ENCODE data around the gene ANO6. TPM values are rescaled to one million over a fixed set of nuclear protein-coding genes. Genes with fewer than 3 reads are reported as not detected.

The ANO6 gene
- total RNA-seq, 1 donor from 2014 or later = 24.1 TPM

DNA sequence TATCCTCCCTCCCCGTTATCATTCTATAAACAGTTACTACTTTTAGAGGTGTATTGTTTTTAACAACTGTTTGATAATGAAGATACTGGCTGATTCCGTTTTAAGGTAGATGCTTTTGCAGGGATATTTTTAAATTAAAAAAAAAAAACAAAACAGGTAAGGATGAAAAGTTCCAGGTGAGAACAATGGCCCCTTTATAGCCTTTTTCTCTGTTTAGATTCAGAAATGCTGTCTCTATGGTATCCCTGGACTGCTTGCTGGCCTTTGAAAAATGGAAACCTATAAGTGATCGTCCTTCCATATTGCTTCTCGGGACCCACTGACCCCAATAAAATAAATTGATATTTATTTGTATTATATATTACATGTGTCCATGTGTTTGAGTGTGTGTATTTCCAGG lies 23.2 kb upstream of the ANO6 start:
- intact Hi-C loops (cut with micrococcal nuclease) = loop anchor here (2.0 kb wide), 1 partner anchor 22 kb away; no protein-coding TSS in a partner anchor
- no peaks in the 10 kb centered on the region for H3K27me3 Mint-ChIP-seq
- H3K4me1 Mint-ChIP-seq = peaks cover 13% of the 10 kb centered on the region
- H3K27ac Mint-ChIP-seq = no peak overlapping the region
- DNase-seq = no peak
- no peaks in the 10 kb centered on the region for H3K9me3 Mint-ChIP-seq
- peaks cover 3% of the 10 kb centered on the region for H3K36me3 Mint-ChIP-seq (ENCODE audit: low read depth)
- no peak overlapping the region for H3K4me3 Mint-ChIP-seq

DNA sequence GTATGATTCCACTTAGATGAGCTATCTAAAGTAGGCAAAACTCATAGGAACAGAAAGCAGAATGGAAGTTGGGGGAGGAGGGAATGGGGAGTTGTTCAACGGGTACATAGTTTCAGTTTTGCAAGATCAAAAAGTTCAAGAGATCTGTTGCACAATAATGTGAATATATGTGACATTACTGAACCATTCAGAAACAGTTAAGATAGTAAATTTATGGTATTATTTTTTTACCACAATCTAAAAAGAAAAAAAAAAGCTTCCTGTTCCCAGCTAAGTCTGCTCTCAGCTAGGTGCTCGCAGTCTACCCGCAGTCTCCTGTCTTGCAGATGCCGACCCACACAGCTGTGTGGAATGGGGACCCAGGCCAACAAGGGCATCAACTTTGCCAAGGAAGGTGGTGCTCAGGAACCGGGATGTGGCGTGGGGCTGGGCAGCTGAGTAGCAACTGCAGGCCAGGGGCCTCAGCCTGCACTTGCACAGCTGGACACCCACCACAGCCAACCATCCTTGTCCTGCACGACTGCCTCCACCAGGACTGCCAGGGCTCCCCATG lies 15.3 kb upstream of the ANO6 start:
- Mint-ChIP-seq H3K4me1 (peaks cover 10% of the 10 kb centered on the region), H3K27ac (no peak overlapping the region), H3K9me3 (no peaks in the 10 kb centered on the region), H3K36me3 (ENCODE audit: low read depth) (no peaks in the 10 kb centered on the region), H3K27me3 (no peaks in the 10 kb centered on the region), H3K4me3 (no peak overlapping the region)
- intact Hi-C loops (cut with micrococcal nuclease) = no loop called here
- peak; percentile 54 for DNase-seq

DNA sequence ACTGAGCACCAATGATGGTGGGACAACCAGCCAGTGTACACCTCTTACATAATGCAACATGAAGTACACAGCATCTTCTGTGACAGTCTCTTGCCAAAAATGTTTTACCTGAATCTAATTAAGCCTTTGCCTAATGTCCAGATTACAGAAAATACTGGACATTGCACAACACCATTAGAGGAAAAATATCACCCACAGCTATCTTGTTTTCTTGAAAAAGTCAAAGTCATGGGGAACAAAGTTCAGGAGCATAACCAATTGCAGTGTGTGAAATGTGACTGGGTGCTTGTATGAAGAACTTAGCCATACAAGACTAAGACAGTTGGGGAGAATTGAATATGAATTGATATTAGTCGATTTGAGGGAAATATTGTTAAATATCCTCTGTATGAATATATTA lies 12.1 kb upstream of the ANO6 start:
- intact Hi-C loops (cut with micrococcal nuclease) = no loop called here

DNA sequence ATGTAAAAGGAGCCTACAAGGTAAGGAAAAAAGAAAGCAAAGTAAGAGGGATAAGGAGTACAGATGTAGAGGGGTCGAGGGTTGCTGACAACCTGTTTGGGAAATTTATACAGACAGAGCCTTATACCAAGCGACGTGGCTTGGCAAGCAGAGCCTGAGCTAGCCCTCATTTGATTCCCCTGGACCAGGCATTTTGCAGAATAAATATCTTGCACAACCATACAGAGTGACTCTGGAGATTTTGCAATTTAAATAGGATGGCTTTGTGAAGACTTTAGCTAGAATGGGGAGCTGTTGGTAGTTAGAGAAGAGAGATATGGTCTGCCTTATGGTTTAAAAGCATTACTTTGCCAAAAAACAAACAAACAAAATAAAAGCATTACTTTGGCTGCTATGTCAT lies 11.1 kb upstream of the ANO6 start:
- Mint-ChIP-seq H3K4me3 (no peak overlapping the region), H3K27me3 (no peaks in the 10 kb centered on the region), H3K9me3 (no peaks in the 10 kb centered on the region), H3K36me3 (ENCODE audit: low read depth) (no peaks in the 10 kb centered on the region), H3K27ac (no peak overlapping the region), H3K4me1 (peaks cover 10% of the 10 kb centered on the region)
- intact Hi-C loops (cut with micrococcal nuclease) = no loop called here
- DNase-seq = no peak

More for the DNA sequence above, 12.1 kb upstream of the ANO6 start:
- Mint-ChIP-seq H3K4me3 (no peak overlapping the region), H3K27ac (no peak overlapping the region), H3K36me3 (ENCODE audit: low read depth) (no peaks in the 10 kb centered on the region), H3K9me3 (no peaks in the 10 kb centered on the region), H3K4me1 (peaks cover 10% of the 10 kb centered on the region), H3K27me3 (no peaks in the 10 kb centered on the region)
- no peak for DNase-seq

DNA sequence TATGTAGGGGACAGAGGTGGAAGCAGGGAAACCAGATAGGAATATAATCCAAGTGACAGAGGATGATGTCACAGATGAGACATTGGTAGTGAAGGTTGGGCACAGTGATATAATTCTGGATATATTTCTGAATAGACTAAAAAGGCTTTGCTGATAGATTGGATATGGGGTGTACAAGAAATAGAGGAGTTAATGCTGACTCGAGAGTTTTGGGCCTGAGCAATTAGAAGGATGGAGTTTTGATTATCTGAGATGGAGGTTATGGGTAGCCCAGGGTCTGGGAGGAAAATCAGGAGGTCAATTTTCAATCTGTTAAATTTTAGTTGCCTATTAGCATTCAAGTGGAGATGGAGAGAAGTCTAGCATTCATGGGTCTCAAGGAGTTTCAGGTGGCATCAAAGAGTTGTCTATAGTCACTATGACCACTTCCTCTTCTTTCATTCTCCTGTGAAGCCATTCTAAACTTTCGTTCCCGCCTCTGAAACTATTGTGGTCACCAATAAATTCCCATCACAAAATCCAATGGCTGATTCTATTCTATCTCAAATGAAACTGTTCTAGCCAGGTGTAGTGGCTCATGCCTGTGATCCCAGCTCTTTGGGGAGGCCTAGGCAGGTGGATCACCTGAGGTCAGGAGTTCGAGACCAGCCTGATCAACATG lies 10.6 kb upstream of the ANO6 start:
- Mint-ChIP-seq H3K27ac (no peak overlapping the region), H3K36me3 (ENCODE audit: low read depth) (no peaks in the 10 kb centered on the region), H3K4me1 (peaks cover 5% of the 10 kb centered on the region), H3K9me3 (no peaks in the 10 kb centered on the region), H3K27me3 (no peaks in the 10 kb centered on the region), H3K4me3 (no peak overlapping the region)
- intact Hi-C loops (cut with micrococcal nuclease) = no loop called here
- no peak for DNase-seq

DNA sequence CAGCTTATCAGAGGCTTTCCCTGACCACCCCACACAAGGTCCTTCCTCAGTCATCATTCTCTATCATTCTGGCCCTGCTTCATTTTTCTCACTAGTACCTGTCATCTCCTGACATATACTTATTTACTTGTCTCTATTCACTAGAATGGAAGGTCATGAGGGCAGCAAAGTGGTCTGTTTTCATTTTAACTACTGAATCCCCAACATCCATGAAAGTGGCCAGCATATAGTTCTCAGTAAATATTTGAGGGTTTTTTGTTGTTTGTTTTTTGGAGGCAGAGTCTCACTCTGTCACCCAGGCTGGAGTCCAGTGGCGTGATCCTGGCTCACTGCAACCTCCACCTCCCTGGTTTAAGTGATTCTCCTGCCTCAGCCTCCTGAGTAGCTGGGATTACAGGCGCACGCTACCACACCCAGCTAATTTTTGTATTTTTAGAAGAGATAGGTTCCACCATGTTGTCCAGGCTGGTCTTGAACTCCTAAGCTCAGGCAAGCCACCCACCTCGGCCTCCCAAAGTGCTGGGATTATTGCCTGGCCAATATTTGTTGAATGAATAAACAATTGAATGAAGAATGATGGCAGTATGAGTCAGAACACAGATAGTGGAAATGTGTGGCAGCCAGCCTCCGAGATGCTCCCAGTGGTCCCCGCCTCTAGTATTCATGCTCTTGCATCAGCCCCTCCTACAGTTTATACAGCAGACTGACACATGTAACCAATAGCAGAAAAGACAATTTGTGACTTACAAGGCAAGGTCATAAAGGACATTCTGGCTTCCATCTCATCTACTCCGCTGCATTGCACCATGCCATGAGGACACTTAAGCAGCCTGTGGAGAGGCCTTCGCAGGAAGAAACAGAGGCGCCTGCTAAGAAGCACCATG lies 7.0 kb upstream of the ANO6 start:
- DNase-seq = no peak
- H3K36me3 Mint-ChIP-seq (ENCODE audit: low read depth) = no peaks in the 10 kb centered on the region
- H3K4me1 Mint-ChIP-seq = no peaks in the 10 kb centered on the region
- no peak overlapping the region for H3K4me3 Mint-ChIP-seq
- intact Hi-C loops (cut with micrococcal nuclease) = no loop called here
- no peaks in the 10 kb centered on the region for H3K27me3 Mint-ChIP-seq
- H3K9me3 Mint-ChIP-seq = no peaks in the 10 kb centered on the region
- H3K27ac Mint-ChIP-seq = no peak overlapping the region

DNA sequence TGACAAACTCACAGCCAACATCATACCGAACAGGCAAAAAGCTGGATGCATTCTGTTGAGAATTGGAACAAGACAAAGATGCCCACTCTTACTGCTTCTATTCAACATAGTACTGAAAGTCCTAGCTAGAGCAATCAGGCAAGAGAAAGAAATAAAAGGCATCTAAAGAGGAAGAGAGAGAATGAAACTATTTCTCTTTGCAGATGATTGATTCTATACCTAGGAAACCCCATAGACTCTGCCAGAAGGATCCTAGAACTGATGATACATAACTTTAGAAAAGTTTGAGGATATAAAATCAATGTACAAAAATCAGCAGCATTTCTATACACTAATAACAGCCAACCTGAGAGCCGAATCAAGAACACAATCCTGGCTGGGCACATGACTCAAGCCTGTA lies 6.1 kb upstream of the ANO6 start:
- H3K9me3 Mint-ChIP-seq = no peaks in the 10 kb centered on the region

DNA sequence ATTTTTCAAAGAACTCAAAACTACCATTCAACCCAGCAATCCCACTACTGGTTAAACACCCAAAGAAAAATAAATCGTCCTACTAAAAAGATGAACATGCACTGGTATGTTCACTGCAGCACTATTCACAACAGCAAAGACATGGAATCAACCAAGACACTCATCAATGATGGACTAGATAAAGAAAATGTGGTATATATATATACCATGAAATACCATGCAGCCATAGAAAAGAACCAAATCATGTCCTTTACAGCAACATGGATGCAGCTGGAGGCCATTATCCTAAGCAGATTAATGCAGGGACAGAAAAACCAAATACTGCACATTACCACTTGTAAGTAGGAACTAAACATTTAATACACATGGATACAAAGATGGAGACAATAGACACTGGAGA lies 3.8 kb upstream of the ANO6 start:
- intact Hi-C loops (cut with micrococcal nuclease) = no loop called here
- H3K27me3 Mint-ChIP-seq = no peaks in the 10 kb centered on the region
- peaks cover 13% of the 10 kb centered on the region for H3K4me1 Mint-ChIP-seq

More for the DNA sequence above, 6.1 kb upstream of the ANO6 start:
- Mint-ChIP-seq H3K27ac (no peak overlapping the region), H3K4me1 (peaks cover 2% of the 10 kb centered on the region), H3K27me3 (no peaks in the 10 kb centered on the region), H3K4me3 (no peak overlapping the region), H3K36me3 (ENCODE audit: low read depth) (no peaks in the 10 kb centered on the region)
- intact Hi-C loops (cut with micrococcal nuclease) = no loop called here
- no peak for DNase-seq

DNA sequence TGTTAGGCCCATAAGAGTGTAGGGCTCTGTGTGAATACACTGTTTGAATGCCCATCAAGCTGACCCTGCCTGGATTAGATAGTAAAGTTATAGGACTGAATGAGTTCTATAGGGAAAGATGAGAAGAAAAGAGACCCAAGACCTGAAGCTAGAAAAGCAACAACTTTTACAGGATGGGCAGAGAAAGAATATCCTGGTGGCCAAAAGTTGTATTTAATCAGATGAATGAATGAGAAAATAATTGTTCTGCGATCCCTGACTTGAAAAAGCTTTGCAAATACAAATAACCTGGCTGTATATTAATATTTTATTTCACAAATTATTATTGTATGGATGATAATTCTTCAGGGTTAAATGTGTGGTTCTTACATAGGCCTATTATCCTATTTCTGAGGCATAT lies 2.8 kb upstream of the ANO6 start:
- intact Hi-C loops (cut with micrococcal nuclease) = no loop called here
- Mint-ChIP-seq H3K27me3 (no peaks in the 10 kb centered on the region), H3K9me3 (no peaks in the 10 kb centered on the region), H3K4me1 (peaks cover 21% of the 10 kb centered on the region), H3K4me3 (no peak overlapping the region), H3K36me3 (ENCODE audit: low read depth) (peaks cover 3% of the 10 kb centered on the region), H3K27ac (no peak overlapping the region)
- no peak for DNase-seq

More for the DNA sequence above, 3.8 kb upstream of the ANO6 start:
- DNase-seq = no peak
- Mint-ChIP-seq H3K4me3 (no peak overlapping the region), H3K36me3 (ENCODE audit: low read depth) (peaks cover 3% of the 10 kb centered on the region), H3K9me3 (no peaks in the 10 kb centered on the region), H3K27ac (no peak overlapping the region)

DNA sequence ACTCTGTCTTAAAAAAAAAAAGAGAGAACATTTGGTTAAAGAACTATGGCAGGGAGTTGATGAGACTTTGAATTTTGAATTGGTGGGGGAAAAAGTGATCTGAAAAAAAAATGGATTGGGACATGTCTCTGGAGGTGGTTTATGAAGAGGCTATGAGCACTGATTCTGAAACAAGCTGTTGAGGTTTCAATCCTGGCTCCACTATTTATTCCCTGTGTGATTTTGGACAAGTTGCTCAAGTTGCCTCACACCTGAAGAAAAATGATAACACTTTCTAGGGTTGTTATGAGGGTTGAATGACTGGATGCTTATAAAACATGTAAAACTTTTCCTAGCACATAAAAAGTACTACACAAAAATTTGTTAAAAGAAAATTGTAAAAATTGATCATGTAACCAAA lies 1.8 kb upstream of the ANO6 start:
- intact Hi-C loops (cut with micrococcal nuclease) = loop anchor here (1.0 to 2.0 kb wide), 2 partner anchors 8 to 21 kb away; no protein-coding TSS in a partner anchor
- H3K27ac Mint-ChIP-seq = no peak overlapping the region

DNA sequence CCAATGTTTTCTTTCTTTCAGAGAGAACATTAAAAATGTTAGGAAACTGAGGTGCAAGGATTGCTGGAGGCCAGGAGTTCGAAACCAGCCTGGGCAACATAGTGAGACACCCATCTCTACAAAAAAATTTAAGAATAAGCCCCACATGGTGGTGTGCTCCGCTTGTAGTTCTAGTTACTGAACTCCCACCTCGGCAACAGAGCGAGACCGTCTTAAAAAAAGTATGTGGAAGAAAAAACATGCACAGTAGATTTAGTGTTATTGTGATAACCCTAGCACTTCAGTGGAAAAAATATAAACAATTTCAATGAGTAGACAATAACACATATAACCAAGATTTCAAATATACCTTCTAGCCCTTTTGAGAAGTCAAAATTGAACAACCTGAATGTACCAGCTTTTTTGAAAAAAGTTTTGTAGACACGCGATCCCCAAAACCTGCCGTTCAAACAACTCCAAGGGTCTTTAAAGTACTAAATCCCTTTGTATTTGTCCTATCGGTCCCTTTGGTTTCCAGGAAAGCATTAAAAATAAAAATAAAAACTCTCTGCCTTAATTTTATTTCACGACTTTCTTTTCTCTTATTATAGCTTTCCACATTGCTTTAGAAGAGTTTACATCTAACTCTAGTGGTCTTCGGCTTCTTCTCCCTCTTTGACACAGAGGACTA lies 1.0 kb upstream of the ANO6 start:
- H3K27me3 Mint-ChIP-seq = no peaks in the 10 kb centered on the region
- DNase-seq = peak; percentile 59
- intact Hi-C loops (cut with micrococcal nuclease) = loop anchor here (1.0 to 5.0 kb wide), 5 partner anchors 9 to 777 kb away; partner anchors contain the start of gene SCAF11
- peaks cover 3% of the 10 kb centered on the region for H3K36me3 Mint-ChIP-seq (ENCODE audit: low read depth)
- H3K27ac Mint-ChIP-seq = peak overlapping the region; percentile 90
- H3K4me3 Mint-ChIP-seq = peak overlapping the region; percentile 93
- no peaks in the 10 kb centered on the region for H3K9me3 Mint-ChIP-seq
- H3K4me1 Mint-ChIP-seq = peaks cover 25% of the 10 kb centered on the region

More for the DNA sequence above, 1.8 kb upstream of the ANO6 start:
- Mint-ChIP-seq H3K4me3 (peak overlapping the region; percentile 4), H3K27me3 (no peaks in the 10 kb centered on the region), H3K9me3 (no peaks in the 10 kb centered on the region), H3K36me3 (ENCODE audit: low read depth) (peaks cover 3% of the 10 kb centered on the region), H3K4me1 (peaks cover 21% of the 10 kb centered on the region)
- no peak for DNase-seq

DNA sequence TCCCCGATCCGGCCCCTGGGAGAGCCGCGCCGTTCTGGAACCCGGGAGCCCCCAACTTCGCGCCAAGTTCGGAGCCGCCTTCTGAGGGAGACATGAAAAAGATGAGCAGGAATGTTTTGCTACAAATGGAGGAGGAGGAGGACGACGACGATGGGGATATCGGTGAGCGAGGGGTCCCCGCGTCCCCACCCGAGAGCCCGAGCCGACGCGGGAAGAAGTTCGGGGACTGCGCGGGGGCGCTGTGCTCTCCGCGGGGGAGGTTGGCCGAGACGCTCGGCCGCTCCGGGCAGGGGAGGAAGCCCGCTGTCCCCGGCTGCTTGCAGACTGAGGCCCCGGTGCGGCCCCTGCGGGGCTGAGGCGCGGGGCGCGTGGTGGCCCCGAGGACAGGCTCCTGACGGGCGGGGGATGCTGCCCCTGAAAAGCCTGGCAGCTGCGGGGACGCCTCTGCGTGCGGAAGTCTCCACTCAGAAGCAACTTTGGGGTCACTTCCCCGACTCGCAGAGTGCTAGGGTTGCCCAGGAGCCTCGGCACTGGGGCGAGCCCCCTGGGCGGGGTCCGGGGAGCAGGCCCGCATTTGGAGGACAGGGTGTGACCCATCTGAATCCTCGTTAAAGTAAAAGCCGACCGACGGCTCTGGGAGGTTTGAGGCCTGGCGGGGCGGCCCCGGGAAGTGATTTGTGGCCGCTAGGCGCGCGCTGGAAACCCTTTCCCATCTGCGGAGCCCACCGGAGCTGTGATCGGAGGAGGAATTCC lies 511 bp downstream of the ANO6 start:
- H3K4me3 Mint-ChIP-seq = peak overlapping the region; percentile 93
- H3K36me3 Mint-ChIP-seq (ENCODE audit: low read depth) = peaks cover 7% of the 10 kb centered on the region
- intact Hi-C loops (cut with micrococcal nuclease) = loop anchor here (2.0 to 5.0 kb wide), 3 partner anchors 44 to 776 kb away; partner anchors contain the start of gene SCAF11
- no peaks in the 10 kb centered on the region for H3K9me3 Mint-ChIP-seq
- peak overlapping the region; percentile 90 for H3K27ac Mint-ChIP-seq
- H3K27me3 Mint-ChIP-seq = no peaks in the 10 kb centered on the region
- peak; percentile 86 for DNase-seq
- H3K4me1 Mint-ChIP-seq = peaks cover 35% of the 10 kb centered on the region

DNA sequence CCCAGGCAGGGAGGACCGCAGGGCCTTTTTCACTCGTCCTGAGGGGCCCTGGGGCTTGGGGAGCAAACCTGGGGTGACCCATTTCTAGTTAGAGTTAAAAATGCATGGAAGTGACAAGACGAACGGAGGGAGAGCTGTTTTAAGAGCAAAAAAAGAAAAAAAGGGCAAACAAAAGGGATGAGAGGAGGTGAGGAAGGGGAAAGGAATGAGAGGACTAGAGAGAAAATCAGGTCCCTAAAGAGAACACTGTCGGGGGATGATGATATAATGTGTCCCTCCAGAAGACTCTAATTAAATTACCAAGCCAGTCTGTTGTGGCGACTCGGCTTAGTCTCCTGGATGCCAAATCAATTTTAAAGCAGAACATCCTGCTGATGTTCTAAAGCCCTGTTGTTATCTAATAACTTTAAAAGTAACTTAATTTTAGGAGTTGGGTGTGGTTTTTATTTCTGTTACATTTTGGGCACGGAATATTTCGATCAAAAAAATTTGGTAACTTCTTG lies 1.1 kb downstream of the ANO6 start:
- intact Hi-C loops (cut with micrococcal nuclease) = loop anchor here (2.0 to 5.0 kb wide), 3 partner anchors 45 to 775 kb away; partner anchors contain the start of gene SCAF11
- Mint-ChIP-seq H3K27ac (peak overlapping the region; percentile 81), H3K36me3 (ENCODE audit: low read depth) (peaks cover 8% of the 10 kb centered on the region), H3K9me3 (no peaks in the 10 kb centered on the region), H3K4me1 (peaks cover 35% of the 10 kb centered on the region), H3K27me3 (no peaks in the 10 kb centered on the region), H3K4me3 (peak overlapping the region; percentile 93)
- no peak for DNase-seq

Data from activated CD4-positive, alpha-beta T cell treated with anti-CD3 and anti-CD28 coated beads, Interleukin-2, amount 10 ng/mL, durations not matched to agents 24 days and 14 days (primary cell).